ENCODE results near the gene CFAP58.
A peak's percentile ranks its signal among the peaks of the same experiment; 100 is the strongest.

Gene CFAP58

GRCh38 chr10:104350127-104350635 lies 3.5 kb upstream of the CFAP58 start:
- TF ChIP-seq CTCF (IDR thresholded peaks at IDR 0.05; ENCODE audit: low read depth, low read length, missing control alignments), result peak; percentile 53
- no peak for DNase-seq (ENCODE audit: low read depth)
- H3K4me3 ChIP-seq (ENCODE audit: low read depth, low read length), result no peak overlapping the region; the same call in 1 of the 2 replicates

GRCh38 chr10:104351061-104351702 lies 2.5 kb upstream of the CFAP58 start:
- no peak for DNase-seq (ENCODE audit: low read depth)
- no peak for TF ChIP-seq CTCF (IDR thresholded peaks at IDR 0.05; ENCODE audit: low read depth, low read length, missing control alignments)
- no peak overlapping the region for H3K4me3 ChIP-seq (ENCODE audit: low read depth, low read length)

GRCh38 chr10:104351919-104352318 lies 1.7 kb upstream of the CFAP58 start:
- DNase-seq (ENCODE audit: low read depth), result no peak
- H3K4me3 ChIP-seq (ENCODE audit: low read depth, low read length), result no peak overlapping the region; the same call in 1 of the 2 replicates
- no peak for TF ChIP-seq CTCF (IDR thresholded peaks at IDR 0.05; ENCODE audit: low read depth, low read length, missing control alignments)

GRCh38 chr10:104359811-104360210 lies 6.2 kb downstream of the CFAP58 start:
- no peak for DNase-seq (ENCODE audit: low read depth)
- no peak for TF ChIP-seq CTCF (IDR thresholded peaks at IDR 0.05; ENCODE audit: low read depth, low read length, missing control alignments)
- H3K4me3 ChIP-seq (ENCODE audit: low read depth, low read length), result no peak overlapping the region

GRCh38 chr10:104367904-104368303 lies 14.3 kb downstream of the CFAP58 start:
- DNase-seq (ENCODE audit: low read depth), result no peak
- TF ChIP-seq CTCF (IDR thresholded peaks at IDR 0.05; ENCODE audit: low read depth, low read length, missing control alignments), result no peak
- H3K4me3 ChIP-seq (ENCODE audit: low read depth, low read length), result no peak overlapping the region

GRCh38 chr10:104368381-104368780 lies 14.7 kb downstream of the CFAP58 start:
- DNase-seq (ENCODE audit: low read depth), result no peak
- no peak overlapping the region for H3K4me3 ChIP-seq (ENCODE audit: low read depth, low read length)
- no peak for TF ChIP-seq CTCF (IDR thresholded peaks at IDR 0.05; ENCODE audit: low read depth, low read length, missing control alignments)

- H3K4me3 ChIP-seq (ENCODE audit: low read depth, low read length), result no peak overlapping the region
- DNase-seq (ENCODE audit: low read depth), result no peak
- no peak for TF ChIP-seq CTCF (IDR thresholded peaks at IDR 0.05; ENCODE audit: low read depth, low read length, missing control alignments)
These were observed 18.1 kb downstream of the CFAP58 start for GRCh38 chr10:104371753-104372152.
